H9 (cell line): Measurements from ENCODE around the gene KRTAP10-12. TPM values are rescaled to one million over a fixed set of nuclear protein-coding genes. Genes with fewer than 3 reads are reported as not detected.

Experiments
- DNase-seq: peaks from one replicate; pipeline ENCODE4 v3.0.0-alpha.2; 2017
- H2AFZ ChIP-seq: one replicate; pipeline ENCODE4 v1.6.1; 2013; ENCODE audit warnings: mild to moderate bottlenecking, low read length, control low read depth, moderate library complexity
- H2AK5ac ChIP-seq: 2 replicates; pipeline ENCODE4 v1.6.1; 2013; ENCODE audit warnings: low read length, control low read depth, mixed read lengths; ENCODE audit not compliant: insufficient read length
- H2BK120ac ChIP-seq: one replicate; pipeline ENCODE4 v1.6.1; 2013; ENCODE audit warnings: low read depth, mild to moderate bottlenecking, low read length, control low read depth, inconsistent platforms; ENCODE audit not compliant: poor library complexity, severe bottlenecking
- H2BK12ac ChIP-seq: 2 replicates; pipeline ENCODE4 v1.6.1; 2013; ENCODE audit warnings: low read length, control low read depth, mixed read lengths, low read depth; ENCODE audit not compliant: insufficient read length
- H2BK15ac ChIP-seq: 2 replicates; pipeline ENCODE4 v1.6.1; 2013; ENCODE audit warnings: low read depth, low read length, control low read depth
- H2BK20ac ChIP-seq: one replicate; pipeline ENCODE4 v1.6.1; 2013; ENCODE audit warnings: low read depth, mild to moderate bottlenecking, low read length, control low read depth, inconsistent platforms; ENCODE audit not compliant: poor library complexity, severe bottlenecking
- H2BK5ac ChIP-seq: 2 replicates; pipeline ENCODE4 v1.6.1; 2013; ENCODE audit warnings: low read length, control low read depth, mixed read lengths; ENCODE audit not compliant: insufficient read length
- H3K14ac ChIP-seq: 2 replicates; pipeline ENCODE4 v1.6.1; 2013; ENCODE audit warnings: low read length, control low read depth; ENCODE audit not compliant: insufficient read depth
- H3K18ac ChIP-seq: 2 replicates; pipeline ENCODE4 v1.6.1; 2013; ENCODE audit warnings: low read depth, mild to moderate bottlenecking, mixed read lengths, low read length, control low read depth; ENCODE audit not compliant: insufficient read length
- H3K23ac ChIP-seq: 2 replicates; pipeline ENCODE4 v1.6.1; 2013; ENCODE audit warnings: low read length, control low read depth, mixed read lengths, low read depth; ENCODE audit not compliant: insufficient read length
- H3K23me2 ChIP-seq: 2 replicates; pipeline ENCODE4 v1.6.1; 2013; ENCODE audit warnings: low read depth, mild to moderate bottlenecking, mixed read lengths, low read length, control low read depth; ENCODE audit not compliant: insufficient read length, poor library complexity, severe bottlenecking
- H3K27ac ChIP-seq: 2 replicates; pipeline ENCODE4 v1.5.1; 2013; ENCODE audit warnings: low read length, control low read depth, mixed read lengths, low read depth; ENCODE audit not compliant: insufficient read length
- H3K27me3 ChIP-seq: 2 replicates; pipeline ENCODE4 v1.6.1; 2013; ENCODE audit warnings: low read length, control low read depth, inconsistent platforms; ENCODE audit not compliant: insufficient read depth
- H3K4ac ChIP-seq: 2 replicates; pipeline ENCODE4 v1.6.1; 2013; ENCODE audit warnings: low read depth, mild to moderate bottlenecking, control low read depth, inconsistent platforms, low read length, moderate library complexity
- H3K4me1 ChIP-seq: 2 replicates; pipeline ENCODE4 v1.6.1; 2013; ENCODE audit warnings: low read length, control low read depth, inconsistent platforms; ENCODE audit not compliant: insufficient read depth
- H3K4me2 ChIP-seq: 2 replicates; pipeline ENCODE4 v1.6.1; 2013; ENCODE audit warnings: low read length, control low read depth, mixed read lengths; ENCODE audit not compliant: insufficient read length, insufficient read depth
- H3K56ac ChIP-seq: 2 replicates; pipeline ENCODE4 v1.6.1; 2013; ENCODE audit warnings: low read depth, mild to moderate bottlenecking, mixed read lengths, low read length, control low read depth; ENCODE audit not compliant: insufficient read length
- H3K79me1 ChIP-seq: 2 replicates; pipeline ENCODE4 v1.6.1; 2013; ENCODE audit warnings: low read depth, mild to moderate bottlenecking, moderate library complexity, low read length, control low read depth, inconsistent platforms; ENCODE audit not compliant: insufficient read depth, poor library complexity, severe bottlenecking
- H3K79me2 ChIP-seq: 2 replicates; pipeline ENCODE4 v1.6.1; 2013; ENCODE audit warnings: low read length, control low read depth, inconsistent platforms; ENCODE audit not compliant: insufficient read depth
- H3K9ac ChIP-seq: 2 replicates; pipeline ENCODE4 v1.6.1; 2013; ENCODE audit warnings: low read length, control low read depth, mixed read lengths; ENCODE audit not compliant: insufficient read length; ENCODE audit errors: extremely low read depth
- H3K9me3 ChIP-seq: one replicate; pipeline ENCODE4 v1.6.1; 2013; ENCODE audit warnings: low read depth, low read length, inconsistent platforms; ENCODE audit not compliant: control insufficient read depth
- H3T11ph ChIP-seq: one replicate; pipeline ENCODE4 v1.6.1; 2013; ENCODE audit warnings: mild to moderate bottlenecking, low read length, control low read depth, inconsistent platforms
- H4K20me1 ChIP-seq: one replicate; pipeline ENCODE4 v1.6.1; 2013; ENCODE audit not compliant: control insufficient read depth, insufficient read length, insufficient read depth
- H4K5ac ChIP-seq: 2 replicates; pipeline ENCODE4 v1.6.1; 2013; ENCODE audit warnings: low read depth, mild to moderate bottlenecking, mixed read lengths, low read length, control low read depth; ENCODE audit not compliant: insufficient read length
- H4K8ac ChIP-seq: replicated peaks from 2 replicates; pipeline ENCODE4 v1.6.1; 2013; ENCODE audit warnings: low read length, control low read depth, mixed read lengths, low read depth; ENCODE audit not compliant: insufficient read length
- H4K91ac ChIP-seq: 2 replicates; pipeline ENCODE4 v1.6.1; 2013; ENCODE audit warnings: low read depth, mild to moderate bottlenecking, moderate library complexity, mixed read lengths, low read length, control low read depth; ENCODE audit not compliant: insufficient read length
- H3K27ac Mint-ChIP-seq, 3 experiments: 2 replicates in 2 of 3; 3 replicates in 1 of 3; pipeline ENCODE4 v1.8.0; 2020 to 2021; ENCODE audit warnings: mixed read lengths in 3 of 3, mild to moderate bottlenecking in 1 of 3, moderate library complexity in 1 of 3
- H3K27me3 Mint-ChIP-seq: 2 replicates; pipeline ENCODE4 v1.8.0; 2021; ENCODE audit warnings: low read depth, mild to moderate bottlenecking, moderate library complexity, mixed read lengths
- H3K36me3 Mint-ChIP-seq, 3 experiments: 2 replicates in 2 of 3; 3 replicates in 1 of 3; pipeline ENCODE4 v1.8.0; 2020 to 2021; ENCODE audit warnings: low read depth in 3 of 3, mixed read lengths in 3 of 3; ENCODE audit not compliant: insufficient read depth in 1 of 3
- H3K4me1 Mint-ChIP-seq, 2 experiments: 2 replicates each; pipeline ENCODE4 v1.8.0; 2020; ENCODE audit warnings: mixed read lengths in 2 of 2
- H3K4me3 Mint-ChIP-seq, 2 experiments: 2 replicates in 1 of 2; 3 replicates in 1 of 2; pipeline ENCODE4 v1.8.0; 2020 to 2021; ENCODE audit warnings: mild to moderate bottlenecking in 2 of 2, mixed read lengths in 2 of 2, moderate library complexity in 1 of 2
- H3K9me3 Mint-ChIP-seq, 2 experiments: 2 replicates in 1 of 2; 3 replicates in 1 of 2; pipeline ENCODE4 v1.8.0; 2020; ENCODE audit warnings: mild to moderate bottlenecking in 2 of 2, mixed read lengths in 2 of 2, moderate library complexity in 1 of 2
- WGBS: extraction: QIAGEN DNeasy Blood & Tissue Kit; methylation state at CpG from one replicate; pipeline ENCODE4 v1.1.7; 2013; ENCODE audit warnings: missing lambda C conversion rate, low lambda C conversion rate, mixed read lengths; ENCODE audit not compliant: insufficient read length; ENCODE audit errors: extremely low coverage; 5-methylcytosine and 5-hydroxymethylcytosine counted together
- total RNA-seq: library from RNA; stranded (reverse); gene quantifications from 2 replicates; pipeline ENCODE4 v1.2.1, GENCODE V29; 2021
- TF ChIP-seq, protein P1 (sequence below): fragments of 200-600 bp; sonication (generic); conservative IDR thresholded peaks from 3 replicates; pipeline ENCODE4 v1.8.0; 2021; ENCODE audit warnings: antibody characterized with exemption, mild to moderate bottlenecking

KRTAP10-12 gene
- total RNA-seq, 1 experiment from 2014 or later, result not detected

GRCh38 chr21:44730028-44730395 is 33.0 kb downstream of the KRTAP10-12 start:
- Mint-ChIP-seq H3K27me3 (peaks cover 17% of the 10 kb centered on the region), H3K4me1 (peaks cover 23 to 24% of the 10 kb centered on the region in 2 experiments), H3K9me3 (no peaks in the 10 kb centered on the region), H3K4me3 (no peak overlapping the region), H3K36me3 (peaks cover 0 to 10% (median 0%) of the 10 kb centered on the region in 3 experiments; a peak in 1 of 7 replicates), H3K27ac (no peak overlapping the region)
- no peak overlapping the region for H2AFZ ChIP-seq
- no peak overlapping the region for H3K18ac ChIP-seq
- H4K20me1 ChIP-seq, result no peaks in the 10 kb centered on the region
- no peak overlapping the region for H2AK5ac ChIP-seq
- no peak overlapping the region for H3K56ac ChIP-seq
- H3K79me1 ChIP-seq, result no peaks in the 10 kb centered on the region
- H2BK20ac ChIP-seq, result no peak overlapping the region
- H3K27me3 ChIP-seq, result no peaks in the 10 kb centered on the region
- H3K14ac ChIP-seq, result no peak overlapping the region
- H3K79me2 ChIP-seq, result no peaks in the 10 kb centered on the region
- H2BK12ac ChIP-seq, result no peak overlapping the region
- TF ChIP-seq, protein P1, sequence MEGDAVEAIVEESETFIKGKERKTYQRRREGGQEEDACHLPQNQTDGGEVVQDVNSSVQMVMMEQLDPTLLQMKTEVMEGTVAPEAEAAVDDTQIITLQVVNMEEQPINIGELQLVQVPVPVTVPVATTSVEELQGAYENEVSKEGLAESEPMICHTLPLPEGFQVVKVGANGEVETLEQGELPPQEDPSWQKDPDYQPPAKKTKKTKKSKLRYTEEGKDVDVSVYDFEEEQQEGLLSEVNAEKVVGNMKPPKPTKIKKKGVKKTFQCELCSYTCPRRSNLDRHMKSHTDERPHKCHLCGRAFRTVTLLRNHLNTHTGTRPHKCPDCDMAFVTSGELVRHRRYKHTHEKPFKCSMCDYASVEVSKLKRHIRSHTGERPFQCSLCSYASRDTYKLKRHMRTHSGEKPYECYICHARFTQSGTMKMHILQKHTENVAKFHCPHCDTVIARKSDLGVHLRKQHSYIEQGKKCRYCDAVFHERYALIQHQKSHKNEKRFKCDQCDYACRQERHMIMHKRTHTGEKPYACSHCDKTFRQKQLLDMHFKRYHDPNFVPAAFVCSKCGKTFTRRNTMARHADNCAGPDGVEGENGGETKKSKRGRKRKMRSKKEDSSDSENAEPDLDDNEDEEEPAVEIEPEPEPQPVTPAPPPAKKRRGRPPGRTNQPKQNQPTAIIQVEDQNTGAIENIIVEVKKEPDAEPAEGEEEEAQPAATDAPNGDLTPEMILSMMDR, result no peak
- no peak overlapping the region for H3K9ac ChIP-seq
- peaks cover 3% of the 10 kb centered on the region for H3K23me2 ChIP-seq
- no peak overlapping the region for H3K27ac ChIP-seq
- H3K4ac ChIP-seq, result no peak overlapping the region
- H3K23ac ChIP-seq, result no peak overlapping the region
- no peaks in the 10 kb centered on the region for H3K9me3 ChIP-seq
- H4K91ac ChIP-seq, result no peak overlapping the region
- DNase-seq, result no peak
- no peak overlapping the region for H2BK5ac ChIP-seq
- no peak overlapping the region for H4K5ac ChIP-seq
- H2BK15ac ChIP-seq, result no peak overlapping the region
- no peak overlapping the region for H3K4me2 ChIP-seq
- H2BK120ac ChIP-seq, result no peak overlapping the region
- H4K8ac ChIP-seq, result no peak overlapping the region
- no peaks in the 10 kb centered on the region for H3K4me1 ChIP-seq
- WGBS, result no CpG with 5 or more reads among the region's 7 CpGs
- H3T11ph ChIP-seq, result no peak overlapping the region
